Fibroblast of pulmonary artery (primary cell): ENCODE data around the gene CRAMP1.
"Not testable (repeated sequence)": the region's sequence is repeated elsewhere in the genome, so short reads cannot be mapped to it uniquely, and the experiment has no call there.

Source experiments
- DNase-seq: peaks from one replicate; pipeline ENCODE4 v3.0.0-alpha.2; 2010; ENCODE audit warnings: low read depth
- H3K4me3 ChIP-seq: replicated peaks from 2 replicates; pipeline ENCODE4 v1.5.1; 2011; ENCODE audit warnings: low read depth, mild to moderate bottlenecking, control low read depth, low read length, moderate library complexity
- CTCF ChIP-seq: IDR thresholded peaks from 2 replicates; pipeline ENCODE4 v1.5.1; 2011; ENCODE audit warnings: mild to moderate bottlenecking, control low read depth, low read length, inconsistent platforms; ENCODE audit errors: missing control alignments

Gene CRAMP1

GRCh38 chr16:1583180-1583579, 29.0 kb upstream of the CRAMP1 start:
- TF ChIP-seq CTCF: no peak
- no peak overlapping the region for H3K4me3 ChIP-seq
- DNase-seq: no peak

GRCh38 chr16:1584926-1585484, 27.2 kb upstream of the CRAMP1 start:
- H3K4me3 ChIP-seq: no peak overlapping the region
- DNase-seq: no peak
- TF ChIP-seq CTCF: no peak

- H3K4me3 ChIP-seq: no peak overlapping the region
- TF ChIP-seq CTCF: no peak
- no peak for DNase-seq
Measured at GRCh38 chr16:1590366-1590765, 21.8 kb upstream of the CRAMP1 start.

GRCh38 chr16:1590930-1591705, 21.0 kb upstream of the CRAMP1 start:
- no peak overlapping the region for H3K4me3 ChIP-seq
- no peak for DNase-seq
- TF ChIP-seq CTCF: no peak

- TF ChIP-seq CTCF: no peak
- no peak for DNase-seq
- no peak overlapping the region for H3K4me3 ChIP-seq
Measured at GRCh38 chr16:1592446-1592845, 19.7 kb upstream of the CRAMP1 start.

- not testable (repeated sequence) for H3K4me3 ChIP-seq, DNase-seq
Measured at GRCh38 chr16:1595511-1595910, 16.6 kb upstream of the CRAMP1 start.

GRCh38 chr16:1596516-1596915, 15.6 kb upstream of the CRAMP1 start:
- no peak for DNase-seq
- no peak for TF ChIP-seq CTCF
- no peak overlapping the region for H3K4me3 ChIP-seq
